GM23338 (cell line): Measurements from ENCODE around the gene MFSD8. TPM values are rescaled to one million over a fixed set of nuclear protein-coding genes. Genes with fewer than 3 reads are reported as not detected.
"Not testable (repeated sequence)": the region's sequence is repeated elsewhere in the genome, so short reads cannot be mapped to it uniquely, and the experiment has no call there.

Experiments
- ATAC-seq: fragments of 200-7000 bp; cut with Tn5 transposase; 3 replicates; pipeline ENCODE4 v1.9.1; 2020
- DNase-seq: peaks from one replicate; pipeline ENCODE4 v3.0.0-alpha.2; 2015; ENCODE audit warnings: low spot score
- H2AFZ ChIP-seq: fragments of 200-600 bp; sonication (generic); 2 replicates; pipeline ENCODE4 v1.8.0; 2016; ENCODE audit warnings: antibody characterized with exemption, mild to moderate bottlenecking, moderate library complexity
- H3F3A ChIP-seq: fragments of 200-600 bp; sonication (generic); replicated peaks from 2 replicates; pipeline ENCODE4 v1.8.0; 2017; ENCODE audit warnings: antibody characterized with exemption, mixed run types, low read depth
- H3K27ac ChIP-seq: fragments of 200-600 bp; sonication (generic); 2 replicates; pipeline ENCODE4 v1.6.1; 2016; ENCODE audit warnings: low read depth
- H3K27me3 ChIP-seq: fragments of 200-600 bp; sonication (generic); 2 replicates; pipeline ENCODE4 v1.8.0; 2016; ENCODE audit warnings: mild to moderate bottlenecking, mixed run types, moderate library complexity; ENCODE audit not compliant: insufficient read depth
- H3K36me3 ChIP-seq: fragments of 200-600 bp; sonication (generic); 2 replicates; pipeline ENCODE4 v1.8.0; 2016; ENCODE audit warnings: mild to moderate bottlenecking; ENCODE audit not compliant: insufficient read depth
- H3K4me1 ChIP-seq: fragments of 200-600 bp; sonication (generic); 2 replicates; pipeline ENCODE4 v1.8.0; 2016; ENCODE audit warnings: mild to moderate bottlenecking, moderate library complexity; ENCODE audit not compliant: insufficient read depth
- H3K4me2 ChIP-seq: fragments of 200-600 bp; sonication (generic); 2 replicates; pipeline ENCODE4 v1.7.1; 2017; ENCODE audit warnings: mixed run types
- H3K4me3 ChIP-seq: fragments of 200-600 bp; sonication (generic); 2 replicates; pipeline ENCODE4 v1.6.1; 2016; ENCODE audit warnings: mixed run types
- H3K79me2 ChIP-seq: fragments of 200-600 bp; sonication (generic); replicated peaks from 2 replicates; pipeline ENCODE4 v1.8.0; 2017; ENCODE audit warnings: mild to moderate bottlenecking; ENCODE audit not compliant: insufficient read depth
- H3K9me2 ChIP-seq: fragments of 200-600 bp; sonication (generic); 2 replicates; pipeline ENCODE4 v1.8.0; 2017; ENCODE audit not compliant: insufficient read depth
- H4K20me1 ChIP-seq: fragments of 200-600 bp; sonication (generic); replicated peaks from 2 replicates; pipeline ENCODE4 v1.8.0; 2017; ENCODE audit warnings: mild to moderate bottlenecking; ENCODE audit not compliant: insufficient read depth
- H3K27ac Mint-ChIP-seq: 2 replicates; pipeline ENCODE4 v1.8.0; 2020; ENCODE audit warnings: inconsistent platforms, mild to moderate bottlenecking, moderate library complexity, mixed read lengths
- H3K27me3 Mint-ChIP-seq: 3 replicates; pipeline ENCODE4 v1.8.0; 2022; ENCODE audit warnings: low read depth, mild to moderate bottlenecking, moderate library complexity, mixed read lengths, inconsistent platforms; ENCODE audit not compliant: insufficient read depth, poor library complexity
- H3K36me3 Mint-ChIP-seq: 3 replicates; pipeline ENCODE4 v1.8.0; 2021; ENCODE audit warnings: low read depth, mild to moderate bottlenecking, inconsistent platforms, moderate library complexity, mixed read lengths
- H3K4me1 Mint-ChIP-seq: 3 replicates; pipeline ENCODE4 v1.8.0; 2020; ENCODE audit warnings: mild to moderate bottlenecking, inconsistent platforms, mixed read lengths
- H3K4me3 Mint-ChIP-seq: 3 replicates; pipeline ENCODE4 v1.8.0; 2021; ENCODE audit warnings: moderate library complexity, mild to moderate bottlenecking, inconsistent platforms, mixed read lengths
- H3K9me3 Mint-ChIP-seq: 3 replicates; pipeline ENCODE4 v1.8.0; 2020; ENCODE audit warnings: moderate library complexity, mild to moderate bottlenecking, inconsistent platforms, mixed read lengths
- CTCF ChIP-seq, 2 experiments: fragments of 200-600 bp in 1 of 2; sonication (generic) in 1 of 2; conservative IDR thresholded peaks; 2 replicates each; pipeline versions ENCODE4 v1.5.1 to v1.6.1; 2016 to 2017; ENCODE audit warnings: antibody characterized with exemption in 2 of 2, low read depth in 2 of 2, mild to moderate bottlenecking in 2 of 2, moderate library complexity in 1 of 2
- ETS1 ChIP-seq: IDR thresholded peaks from 2 replicates; pipeline ENCODE4 v1.6.1; 2016; ENCODE audit warnings: antibody characterized with exemption
- EZH2 ChIP-seq: fragments of 200-600 bp; sonication (generic); IDR thresholded peaks from one replicate; pipeline ENCODE4 v1.8.0; 2017; ENCODE audit warnings: antibody characterized with exemption, mild to moderate bottlenecking, low read depth; ENCODE audit not compliant: unreplicated experiment
- EZH2phosphoT487 ChIP-seq: fragments of 200-600 bp; sonication (generic); IDR thresholded peaks from one replicate; pipeline ENCODE4 v1.8.1; 2018; ENCODE audit warnings: antibody characterized with exemption; ENCODE audit not compliant: unreplicated experiment
- JUNB ChIP-seq: IDR thresholded peaks from one replicate; pipeline ENCODE4 v1.6.1; 2016; ENCODE audit warnings: antibody characterized with exemption; ENCODE audit not compliant: unreplicated experiment
- NANOG ChIP-seq: IDR thresholded peaks from 2 replicates; pipeline ENCODE4 v1.6.1; 2016; ENCODE audit warnings: antibody characterized with exemption, borderline replicate concordance
- POLR2AphosphoS5 ChIP-seq: IDR thresholded peaks from 2 replicates; pipeline ENCODE4 v1.6.1; 2016; ENCODE audit warnings: antibody characterized with exemption, low read depth
- REST ChIP-seq: IDR thresholded peaks from one replicate; pipeline ENCODE4 v1.6.1; 2018; ENCODE audit warnings: antibody characterized with exemption; ENCODE audit not compliant: unreplicated experiment
- STAT1 ChIP-seq: IDR thresholded peaks from one replicate; pipeline ENCODE4 v1.6.1; 2016; ENCODE audit warnings: antibody characterized with exemption; ENCODE audit not compliant: unreplicated experiment
- ZNF114 ChIP-seq: fragments of 250-450 bp; sonication (Bioruptor Pico); IDR thresholded peaks from 2 replicates; pipeline ENCODE4 v1.5.0; 2020; ENCODE audit warnings: mild to moderate bottlenecking, moderate library complexity
- ZNF331 ChIP-seq: fragments of 250-450 bp; sonication (Bioruptor Pico); IDR thresholded peaks from 2 replicates; pipeline ENCODE4 v1.5.0; 2020; ENCODE audit warnings: low read depth, mild to moderate bottlenecking, moderate library complexity
- polyA plus RNA-seq: library from polyadenylated mRNA; unstranded; fragments of >200 nt; fragmentation: Nextera tagmentation; extraction: Ambion mirVana; gene quantifications from 2 replicates; pipeline ENCODE4 v1.2.1, GENCODE V29; 2016
- total RNA-seq: library from RNA; depleted of rRNA; stranded (reverse); fragments of >200 nt; shearing (Covaris generic); gene quantifications from 2 replicates; pipeline ENCODE4 v1.2.3, GENCODE V29; 2014

The MFSD8 gene
- total and polyA plus RNA-seq, 2 experiments from 2014 or later = 23.6 to 24.0 TPM

GRCh38 chr4:127965803-127966175, 816 bp upstream of the MFSD8 start:
- H2AFZ ChIP-seq = peak overlapping the region; percentile 90
- Mint-ChIP-seq H3K4me1 (peaks cover 6% of the 10 kb centered on the region), H3K4me3 (peak overlapping the region; percentile 95), H3K9me3 (no peaks in the 10 kb centered on the region), H3K36me3 (peaks cover 13% of the 10 kb centered on the region), H3K27me3 (peaks cover 16% of the 10 kb centered on the region), H3K27ac (peak overlapping the region; percentile 97)
- ATAC-seq (peak; percentile 61), DNase-seq (peak; percentile 82)
- no peaks in the 10 kb centered on the region for H3K36me3 ChIP-seq
- peak overlapping the region; percentile 95 for H3K27ac ChIP-seq
- peaks cover 6% of the 10 kb centered on the region for H3K4me1 ChIP-seq
- TF ChIP-seq REST (no peak), CTCF (conservative IDR thresholded peaks at IDR 0.05; ENCODE audit: low read depth in 2 of 2) (no peak), EZH2phosphoT487 (no peak), ZNF331 (CRISPR knock-in tag) (no peak), ZNF114 (CRISPR knock-in tag) (no peak), POLR2AphosphoS5 (no peak), JUNB (no peak), NANOG (no peak), EZH2 (no peak), STAT1 (no peak), ETS1 (no peak)
- H3K27me3 ChIP-seq = no peaks in the 10 kb centered on the region
- H3K9me2 ChIP-seq = no peaks in the 10 kb centered on the region
- peaks cover 78% of the 10 kb centered on the region for H3K79me2 ChIP-seq
- H3K4me3 ChIP-seq = peak overlapping the region; percentile 71
- H3F3A ChIP-seq = peaks cover 6% of the 10 kb centered on the region
- peaks cover 14% of the 10 kb centered on the region; the same call in 1 of the 2 replicates for H4K20me1 ChIP-seq
- H3K4me2 ChIP-seq = peak overlapping the region; percentile 95

- H3K4me1 ChIP-seq, H3K36me3 ChIP-seq, H3K27me3 ChIP-seq, H3K9me2 ChIP-seq, H3K4me1 Mint-ChIP-seq, H3K9me3 Mint-ChIP-seq, DNase-seq, H3F3A ChIP-seq: not testable (repeated sequence)
- H4K20me1 ChIP-seq = peaks cover 14% of the 10 kb centered on the region; the same call in 1 of the 2 replicates
- Mint-ChIP-seq H3K27me3 (peaks cover 16% of the 10 kb centered on the region), H3K4me3 (peak overlapping the region; percentile 95), H3K36me3 (peaks cover 13% of the 10 kb centered on the region), H3K27ac (peak overlapping the region; percentile 97)
- ATAC-seq = peak; percentile 40
- peak overlapping the region; percentile 93 for H3K27ac ChIP-seq
- peak overlapping the region; percentile 71 for H3K4me3 ChIP-seq
- peak overlapping the region; percentile 95 for H3K4me2 ChIP-seq
- peak overlapping the region; percentile 97 for H2AFZ ChIP-seq
- H3K79me2 ChIP-seq = peaks cover 75% of the 10 kb centered on the region
Observed at GRCh38 chr4:127964426-127965061, 429 bp downstream of the MFSD8 start.
